Endothelial cell of umbilical vein (primary cell): ENCODE data around the gene CFL1. TPM values are rescaled to one million over a fixed set of nuclear protein-coding genes. Genes with fewer than 3 reads are reported as not detected.

Source experiments
- BruUV-seq: library from RNA; stranded (reverse); fragments of 400-500 nt; replicated peaks from 2 replicates; lab custom pipeline; 2021; lab: Mats Ljungman, UMichigan
- CTCF ChIA-PET: fragments of 300-600, 350-600 bp; sonication (Branson Sonifier 250); formaldehyde crosslinking; loops from one replicate; lab custom pipeline; 2021; ENCODE audit warnings: antibody characterized with exemption, inconsistent platforms; lab: Charles Lee
- POLR2A ChIA-PET: fragments of 300-600, 350-600 bp; sonication (Branson Sonifier 250); formaldehyde crosslinking; loops from one replicate; lab custom pipeline; 2021; ENCODE audit warnings: antibody characterized with exemption, inconsistent platforms; lab: Charles Lee
- DNase-seq: peaks from one replicate; pipeline ENCODE4 v3.0.0-alpha.2; 2011; ENCODE audit warnings: low read depth, low spot score
- FAIRE-seq: peaks from 2 replicates; lab custom pipeline; 2011; peaks lifted over from hg19 to GRCh38; lab: Jason Lieb, UNC
- H2AFZ ChIP-seq: 2 replicates; pipeline ENCODE4 v1.6.0; 2012; ENCODE audit warnings: low read depth, low read length, control low read depth, inconsistent platforms
- H3K27ac ChIP-seq: 2 replicates; pipeline ENCODE4 v1.5.1; 2011; ENCODE audit warnings: low read depth, mild to moderate bottlenecking, control low read depth, low read length, moderate library complexity; ENCODE audit not compliant: insufficient read depth
- H3K27me3 ChIP-seq, 2 experiments: 2 replicates each; pipeline versions ENCODE4 v1.6.0 to v1.6.1; 2011; ENCODE audit warnings: low read length in 2 of 2, mixed read lengths in 1 of 2; ENCODE audit not compliant: control insufficient read depth in 2 of 2, insufficient read depth in 2 of 2
- H3K36me3 ChIP-seq, 2 experiments: 2 replicates in 1 of 2; 3 replicates in 1 of 2; pipeline ENCODE4 v1.5.1; 2011; ENCODE audit warnings: low read length in 2 of 2, mild to moderate bottlenecking in 1 of 2, moderate library complexity in 1 of 2; ENCODE audit not compliant: control insufficient read depth in 2 of 2, insufficient read depth in 2 of 2; ENCODE audit errors: extremely low read depth in 1 of 2
- H3K4me1 ChIP-seq: 3 replicates; pipeline ENCODE4 v1.5.1; 2011; ENCODE audit warnings: mild to moderate bottlenecking, low read length; ENCODE audit not compliant: control insufficient read depth, insufficient read depth; ENCODE audit errors: extremely low read depth
- H3K4me2 ChIP-seq: 2 replicates; pipeline ENCODE4 v1.6.1; 2011; ENCODE audit warnings: low read length, control low read depth, mixed read lengths; ENCODE audit not compliant: insufficient read depth
- H3K4me3 ChIP-seq, 3 experiments: fragments of 200-600 bp in 1 of 3; sonication (generic), shearing (Covaris generic) in 1 of 3; replicated peaks in 1 of 3; 2 replicates each; pipeline ENCODE4 v1.5.1; 2011 to 2016; ENCODE audit warnings: control low read depth in 3 of 3, low read length in 3 of 3, mild to moderate bottlenecking in 2 of 3, inconsistent platforms in 1 of 3, low read depth in 1 of 3, moderate library complexity in 1 of 3; ENCODE audit not compliant: insufficient read depth in 1 of 3
- H3K79me2 ChIP-seq: 2 replicates; pipeline ENCODE4 v1.6.0; 2012; ENCODE audit warnings: low read length, inconsistent platforms; ENCODE audit not compliant: control insufficient read depth, insufficient read depth
- H3K9ac ChIP-seq: replicated peaks from 2 replicates; pipeline ENCODE3; 2011; ENCODE audit warnings: low read length, control low read depth; ENCODE audit not compliant: insufficient read depth; ENCODE audit errors: extremely low read depth
- H3K9me1 ChIP-seq: replicated peaks from 3 replicates; pipeline ENCODE4 v1.6.0; 2011; ENCODE audit warnings: mild to moderate bottlenecking, low read length; ENCODE audit not compliant: control insufficient read depth, insufficient read depth; ENCODE audit errors: extremely low read depth
- H3K9me3 ChIP-seq: replicated peaks from 2 replicates; pipeline ENCODE4 v1.5.1; 2012; ENCODE audit warnings: low read length, inconsistent platforms; ENCODE audit not compliant: control insufficient read depth, insufficient read depth
- H4K20me1 ChIP-seq: replicated peaks from 2 replicates; pipeline ENCODE3; 2011; ENCODE audit warnings: mild to moderate bottlenecking, low read length; ENCODE audit not compliant: control insufficient read depth, insufficient read depth; ENCODE audit errors: extremely low read depth
- MYC ChIP-seq: IDR thresholded peaks from one replicate; pipeline ENCODE4 v1.6.1; 2011; ENCODE audit warnings: mild to moderate bottlenecking, low read depth, low read length
- POLR2AphosphoS5 ChIP-seq: IDR thresholded peaks from 2 replicates; pipeline ENCODE4 v1.6.1; 2012; ENCODE audit warnings: low read depth, mild to moderate bottlenecking, control low read depth, low read length, moderate library complexity; ENCODE audit not compliant: insufficient read depth
- dilution Hi-C: fragments of 300-500 bp; cut with MboI; formaldehyde crosslinking; loops from one replicate; pipeline ENCODE4 v1.15.0; 2019; ENCODE audit warnings: low sequenced_read_pairs; ENCODE audit not compliant: extremely low pct_ligation_motif_present
- intact Hi-C: fragments of 100-400 bp; cut with micrococcal nuclease; formaldehyde crosslinking; loops from one replicate; pipeline ENCODE4 v1.10.0; 2022
- polyA plus RNA-seq, 4 experiments: library from polyadenylated mRNA; depleted of rRNA in 3 of 4; stranded (reverse) in 3 of 4; unstranded in 1 of 4; fragments of >200 nt; gene quantifications; 2 replicates each; pipeline versions ENCODE4 v1.2.1 to v1.2.3, GENCODE V29; 2011 to 2012; ENCODE audit warnings: missing spikeins in 1 of 4
- total RNA-seq: library from RNA; stranded (reverse); gene quantifications from 2 replicates; pipeline ENCODE4 v1.2.3, GENCODE V29; 2021

The CFL1 gene
- total and polyA plus RNA-seq, 2 donors (not counting 3 experiments of a cell fraction or from before 2014, with no cell fraction given), result 1,844 to 2,403 TPM

DNA sequence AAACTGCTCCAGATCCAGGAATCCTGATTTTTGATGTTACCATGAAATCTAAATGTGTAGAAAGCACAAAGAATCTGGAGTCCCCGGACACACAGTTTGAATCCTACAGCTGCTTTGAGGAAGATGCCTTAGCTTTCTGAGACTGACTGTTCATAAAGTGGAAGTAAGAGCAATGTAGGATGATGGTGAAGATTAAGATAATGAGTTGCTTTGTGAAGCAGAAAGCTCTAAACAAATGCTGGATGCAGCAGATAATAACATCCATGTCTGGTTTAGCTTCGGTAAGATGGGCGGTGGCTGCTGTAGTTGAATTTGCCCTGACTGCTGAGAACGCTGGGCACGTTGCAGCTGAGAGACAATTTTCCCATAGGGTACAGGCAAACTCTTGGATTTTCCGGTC is 51.0 kb downstream of the CFL1 start:
- Histone ChIP-seq H3K4me1 (no peaks in the 10 kb centered on the region), H2AFZ (no peak overlapping the region), H3K9me3 (no peaks in the 10 kb centered on the region), H3K9ac (no peak overlapping the region), H3K27ac (no peak overlapping the region), H3K27me3 (peaks cover 18 to 20% of the 10 kb centered on the region in 2 experiments), H3K4me3 (no peak overlapping the region), H3K36me3 (no peaks in the 10 kb centered on the region), H3K9me1 (no peaks in the 10 kb centered on the region), H3K4me2 (no peak overlapping the region), H4K20me1 (no peaks in the 10 kb centered on the region), H3K79me2 (no peaks in the 10 kb centered on the region)
- intact Hi-C loops, result no loop called here
- dilution Hi-C loops, result no loop called here
- no peak for TF ChIP-seq POLR2AphosphoS5
- TF ChIP-seq MYC, result no peak
- no peak for FAIRE-seq
- CTCF ChIA-PET, result interaction anchor here (1.2 to 3.0 kb wide), 4 partner anchors 10 to 62 kb away, joined by 4 to 16 read pairs (median 8); partner anchors contain the start of gene AP5B1
- no TSS peak for BruUV-seq
- no peak for DNase-seq
- POLR2A ChIA-PET, result interaction anchor here (0.7 kb wide), 1 partner anchor 98 kb away, joined by 6 read pairs; no protein-coding TSS in a partner anchor

Other genes with a start within 250 kb of the CFL1 start
- gene MAP3K11, start 244.0 kb downstream of the CFL1 start, total RNA-seq, result 160 and 182 TPM in 2 replicates
- 131 and 148 TPM in 2 replicates for gene MAP3K11, start 244.0 kb downstream of the CFL1 start, polyA plus RNA-seq
- 53.8 and 53.9 TPM in 2 replicates for gene PCNX3, start 242.4 kb downstream of the CFL1 start, total RNA-seq
- 42.6 and 53.5 TPM in 2 replicates for gene PCNX3, start 242.4 kb downstream of the CFL1 start, polyA plus RNA-seq
- 119 and 128 TPM in 2 replicates for gene SIPA1, start 220.1 kb downstream of the CFL1 start, total RNA-seq
- 67.5 and 96.5 TPM in 2 replicates for gene SIPA1, start 220.1 kb downstream of the CFL1 start, polyA plus RNA-seq
- gene RELA, start 195.3 kb downstream of the CFL1 start, total RNA-seq, result 105 and 106 TPM in 2 replicates
- 78.7 and 89.5 TPM in 2 replicates for gene RELA, start 195.3 kb downstream of the CFL1 start, polyA plus RNA-seq
- 48.8 and 50.2 TPM in 2 replicates for gene KAT5, start 145.9 kb downstream of the CFL1 start, total RNA-seq
- 31.4 and 35.8 TPM in 2 replicates for gene KAT5, start 145.9 kb downstream of the CFL1 start, polyA plus RNA-seq
- 46.4 and 62.0 TPM in 2 replicates for gene RNASEH2C, start 137.4 kb downstream of the CFL1 start, total RNA-seq
- gene RNASEH2C, start 137.4 kb downstream of the CFL1 start, polyA plus RNA-seq, result 110 and 113 TPM in 2 replicates
- 15.3 and 15.5 TPM in 2 replicates for gene AP5B1, start 77.2 kb downstream of the CFL1 start, total RNA-seq
- 9.2 and 13.0 TPM in 2 replicates for gene AP5B1, start 77.2 kb downstream of the CFL1 start, polyA plus RNA-seq
- not detected in 2 replicates for gene OVOL1, start 71.1 kb downstream of the CFL1 start, total RNA-seq
- not detected in 2 replicates for gene OVOL1, start 71.1 kb downstream of the CFL1 start, polyA plus RNA-seq
- gene SNX32, start 24.2 kb downstream of the CFL1 start, total RNA-seq, result 1.0 TPM in 1 of 2 replicates, not detected in the other
- 0.19 and 0.29 TPM in 2 replicates for gene SNX32, start 24.2 kb downstream of the CFL1 start, polyA plus RNA-seq
- 68.4 and 76.9 TPM in 2 replicates for gene MUS81, start 2.3 kb upstream of the CFL1 start, total RNA-seq
- 57.9 and 64.5 TPM in 2 replicates for gene MUS81, start 2.3 kb upstream of the CFL1 start, polyA plus RNA-seq
- gene EFEMP2, start 14.6 kb upstream of the CFL1 start, total RNA-seq, result 76.5 and 81.7 TPM in 2 replicates
- 207 and 259 TPM in 2 replicates for gene EFEMP2, start 14.6 kb upstream of the CFL1 start, polyA plus RNA-seq
- not detected in 2 replicates for gene CTSW, start 21.7 kb upstream of the CFL1 start, total RNA-seq
- gene CTSW, start 21.7 kb upstream of the CFL1 start, polyA plus RNA-seq, result not detected in 2 replicates
- 88.5 and 105 TPM in 2 replicates for gene FIBP, start 30.3 kb upstream of the CFL1 start, total RNA-seq
- gene FIBP, start 30.3 kb upstream of the CFL1 start, polyA plus RNA-seq, result 162 and 210 TPM in 2 replicates
- gene CCDC85B, start 32.5 kb upstream of the CFL1 start, total RNA-seq, result 103 and 105 TPM in 2 replicates
- gene CCDC85B, start 32.5 kb upstream of the CFL1 start, polyA plus RNA-seq, result 107 and 132 TPM in 2 replicates
- 52.6 and 53.8 TPM in 2 replicates for gene FOSL1, start 42.2 kb upstream of the CFL1 start, total RNA-seq
- gene FOSL1, start 42.2 kb upstream of the CFL1 start, polyA plus RNA-seq, result 16.6 and 18.1 TPM in 2 replicates
- gene C11orf68, start 60.9 kb upstream of the CFL1 start, total RNA-seq, result 32.8 and 35.6 TPM in 2 replicates
- 66.5 and 84.8 TPM in 2 replicates for gene C11orf68, start 60.9 kb upstream of the CFL1 start, polyA plus RNA-seq
- gene DRAP1, start 61.2 kb upstream of the CFL1 start, total RNA-seq, result 114 and 118 TPM in 2 replicates
- gene DRAP1, start 61.2 kb upstream of the CFL1 start, polyA plus RNA-seq, result 73.5 and 74.9 TPM in 2 replicates
- gene TSGA10IP, start 87.3 kb upstream of the CFL1 start, total RNA-seq, result not detected in 2 replicates
- not detected in 2 replicates for gene TSGA10IP, start 87.3 kb upstream of the CFL1 start, polyA plus RNA-seq
- 58.9 and 62.7 TPM in 2 replicates for gene SART1, start 103.6 kb upstream of the CFL1 start, total RNA-seq
- gene SART1, start 103.6 kb upstream of the CFL1 start, polyA plus RNA-seq, result 17.3 and 21.8 TPM in 2 replicates
- gene EIF1AD, start 144.0 kb upstream of the CFL1 start, total RNA-seq, result 39.7 and 42.4 TPM in 2 replicates
- gene EIF1AD, start 144.0 kb upstream of the CFL1 start, polyA plus RNA-seq, result 35.7 and 39.3 TPM in 2 replicates
- gene BANF1, start 144.3 kb upstream of the CFL1 start, total RNA-seq, result 246 and 269 TPM in 2 replicates
- gene BANF1, start 144.3 kb upstream of the CFL1 start, polyA plus RNA-seq, result 367 and 376 TPM in 2 replicates
- 0.46 and 0.92 TPM in 2 replicates for gene CST6, start 153.8 kb upstream of the CFL1 start, total RNA-seq
- 2.2 and 2.5 TPM in 2 replicates for gene CST6, start 153.8 kb upstream of the CFL1 start, polyA plus RNA-seq
- 1.0 and 1.3 TPM in 2 replicates for gene CATSPER1, start 168.3 kb upstream of the CFL1 start, total RNA-seq
- 0.68 and 0.89 TPM in 2 replicates for gene CATSPER1, start 168.3 kb upstream of the CFL1 start, polyA plus RNA-seq
- not detected in 2 replicates for gene GAL3ST3, start 191.0 kb upstream of the CFL1 start, total RNA-seq
- 0.15 and 0.24 TPM in 2 replicates for gene GAL3ST3, start 191.0 kb upstream of the CFL1 start, polyA plus RNA-seq
- gene SF3B2, start 194.2 kb upstream of the CFL1 start, total RNA-seq, result 179 and 196 TPM in 2 replicates
- gene SF3B2, start 194.2 kb upstream of the CFL1 start, polyA plus RNA-seq, result 99.4 and 132 TPM in 2 replicates
- 52.8 and 64.4 TPM in 2 replicates for gene PACS1, start 212.1 kb upstream of the CFL1 start, total RNA-seq
- gene PACS1, start 212.1 kb upstream of the CFL1 start, polyA plus RNA-seq, result 24.8 and 26.4 TPM in 2 replicates